ENCODE data around the gene ST3GAL4.
"Not testable (repeated sequence)": the region's sequence is repeated elsewhere in the genome, so short reads cannot be mapped to it uniquely, and the experiment has no call there.

The ST3GAL4 gene, protein sequence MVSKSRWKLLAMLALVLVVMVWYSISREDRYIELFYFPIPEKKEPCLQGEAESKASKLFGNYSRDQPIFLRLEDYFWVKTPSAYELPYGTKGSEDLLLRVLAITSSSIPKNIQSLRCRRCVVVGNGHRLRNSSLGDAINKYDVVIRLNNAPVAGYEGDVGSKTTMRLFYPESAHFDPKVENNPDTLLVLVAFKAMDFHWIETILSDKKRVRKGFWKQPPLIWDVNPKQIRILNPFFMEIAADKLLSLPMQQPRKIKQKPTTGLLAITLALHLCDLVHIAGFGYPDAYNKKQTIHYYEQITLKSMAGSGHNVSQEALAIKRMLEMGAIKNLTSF

DNA sequence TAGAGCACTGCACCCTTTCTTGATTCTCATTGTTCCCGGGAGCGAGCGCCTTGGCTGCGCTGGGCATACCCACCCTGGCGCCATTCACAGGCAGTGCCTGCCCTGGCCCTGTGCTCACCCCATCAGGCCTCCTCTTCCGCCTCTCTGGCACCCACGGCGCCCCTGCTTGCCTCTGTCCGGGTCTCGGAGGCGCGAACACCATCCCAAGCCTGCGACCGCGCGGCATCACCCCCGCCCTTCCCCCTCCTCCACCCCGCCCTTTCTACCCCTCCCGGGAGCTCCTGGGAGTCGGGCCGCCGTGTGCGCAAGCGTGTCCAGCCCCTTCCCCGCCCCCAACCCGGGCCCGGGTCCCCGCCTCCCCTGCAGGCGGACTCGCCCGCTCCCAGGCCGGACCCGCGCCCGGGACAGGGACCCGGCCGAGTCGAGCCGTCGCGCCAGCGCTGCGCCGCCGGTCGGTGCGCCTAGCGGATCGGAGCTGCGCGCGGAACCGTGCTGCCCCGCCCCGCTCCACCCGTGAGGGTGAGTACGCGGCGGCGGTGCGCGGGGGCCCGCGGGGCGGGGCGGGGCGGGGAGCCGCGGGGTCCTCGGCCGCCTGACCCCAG, at the start of gene ST3GAL4:
TSS of gene ST3GAL4 (plus strand) at position 363 of the 602 bp plus-strand sequence. CDS start 50,470 bp downstream, outside the sequence.
- DNase-seq = peak; percentile 77

DNA sequence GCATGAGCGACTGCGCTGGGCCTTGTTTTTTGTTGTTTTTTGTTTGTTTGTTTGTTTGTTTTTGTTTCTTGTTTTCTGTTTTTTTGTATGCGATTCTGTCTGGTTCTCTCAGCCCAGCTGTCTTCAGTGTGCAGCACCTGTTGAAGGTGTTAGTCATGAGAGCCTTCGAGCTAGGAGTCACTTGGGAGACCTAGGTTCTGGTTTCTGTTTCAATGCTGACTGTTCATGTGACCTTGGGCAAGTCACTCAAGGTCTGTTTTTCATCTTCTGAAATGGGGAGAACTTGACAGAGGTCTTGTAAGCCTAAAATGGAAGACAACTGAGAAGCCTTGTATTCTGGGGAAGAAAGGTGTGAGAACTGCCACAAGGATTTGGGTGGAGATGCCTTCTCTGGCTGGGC, 49.8 kb upstream of the ST3GAL4 start:
- DNase-seq = no peak

DNA sequence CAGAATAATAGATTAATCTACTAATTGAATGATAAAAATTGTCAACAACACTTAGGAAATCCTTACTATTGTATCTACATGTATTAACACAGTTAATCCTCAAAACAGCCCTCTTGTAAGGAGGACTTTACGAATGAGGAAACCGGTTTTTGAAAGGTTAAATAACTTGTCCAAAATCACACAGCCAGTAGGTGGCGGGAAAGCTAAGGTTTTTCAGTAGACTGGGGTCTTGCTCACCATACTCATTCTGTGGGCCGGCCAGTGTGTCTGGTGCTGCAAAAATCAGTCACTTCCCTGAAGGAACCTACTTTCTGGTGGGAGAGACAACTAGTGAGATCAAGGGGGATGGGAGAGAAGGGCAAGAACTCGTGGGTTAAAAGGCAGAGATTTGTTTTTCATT, 47.8 kb upstream of the ST3GAL4 start:
- DNase-seq = no peak

DNA sequence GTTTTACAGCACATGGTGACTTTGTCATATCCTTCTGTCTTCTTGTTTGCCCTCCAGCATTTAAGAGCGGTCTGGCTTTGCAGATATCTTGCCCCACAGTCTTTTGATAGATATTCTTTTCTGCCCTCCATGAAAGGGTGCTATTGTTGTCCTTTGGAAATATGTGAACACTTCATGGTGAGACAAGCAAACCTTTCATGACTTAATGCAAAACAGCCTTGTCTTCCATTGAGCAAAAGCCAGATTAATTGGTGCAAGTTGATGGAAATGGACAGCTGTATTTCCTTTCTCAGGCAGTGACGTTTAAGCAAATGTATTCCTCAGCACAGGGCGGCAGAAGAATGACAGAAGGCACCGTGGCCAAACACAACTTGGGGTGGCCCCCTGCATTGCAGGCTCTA, 47.2 kb upstream of the ST3GAL4 start:
- DNase-seq = no peak

DNA sequence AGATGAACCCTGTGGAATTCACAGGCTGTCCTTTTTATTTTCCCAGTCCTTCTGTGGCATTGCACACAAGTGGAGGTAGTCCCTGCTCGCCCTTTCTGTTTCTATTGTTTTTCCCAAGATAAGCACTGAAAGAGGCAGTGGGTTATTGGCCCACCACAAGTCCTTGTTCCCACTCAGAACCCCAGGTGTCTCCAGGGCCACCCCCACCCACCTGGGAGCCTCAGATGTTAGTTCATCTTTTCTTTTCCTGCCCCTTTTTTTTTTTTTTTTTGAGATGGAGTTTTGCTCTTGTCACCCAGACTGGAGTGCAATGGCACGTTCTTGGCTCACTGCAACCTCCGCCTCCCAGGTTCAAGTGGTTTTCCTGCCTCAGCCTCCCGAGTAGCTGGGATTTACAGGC, 46.7 kb upstream of the ST3GAL4 start:
- DNase-seq = not testable (repeated sequence)

DNA sequence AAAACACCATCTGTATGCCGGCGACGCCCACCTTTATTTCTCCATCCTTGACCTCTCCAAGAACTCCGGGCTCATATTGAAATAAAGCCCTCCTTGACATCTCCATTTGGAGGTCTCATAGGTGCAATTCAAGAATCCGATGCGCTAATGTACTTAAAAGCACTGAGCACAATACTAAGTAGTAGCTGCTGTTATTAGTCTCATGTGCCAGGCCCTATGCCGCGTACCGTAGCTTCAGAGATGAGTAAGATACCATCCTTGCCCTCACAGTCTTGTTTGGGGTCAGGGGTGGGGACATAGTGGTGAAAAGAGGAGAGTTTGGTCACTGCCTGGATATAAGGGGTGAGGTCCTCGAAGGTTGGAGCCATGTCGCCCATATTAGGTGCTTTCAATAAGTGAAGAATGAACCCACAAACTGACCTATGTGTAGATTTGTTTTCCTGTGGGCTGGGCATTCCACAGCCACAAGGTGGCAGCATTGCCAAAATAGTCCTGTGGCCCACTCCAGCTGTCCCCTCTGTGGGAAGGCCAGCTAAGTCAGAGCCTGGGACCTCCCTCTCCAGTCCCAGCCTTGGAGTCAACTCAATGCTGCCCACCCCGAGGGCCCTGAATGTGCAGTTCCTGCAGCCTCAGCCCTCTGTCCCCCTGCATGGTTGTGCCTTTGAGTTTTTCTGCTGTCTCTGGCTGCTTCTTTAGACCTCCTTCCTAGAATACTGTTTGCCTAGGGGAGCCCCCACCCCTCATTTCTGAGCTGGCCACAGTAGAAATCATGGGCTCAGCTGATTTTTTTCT, 45.1 kb upstream of the ST3GAL4 start:
- peak; percentile 48 for DNase-seq

DNA sequence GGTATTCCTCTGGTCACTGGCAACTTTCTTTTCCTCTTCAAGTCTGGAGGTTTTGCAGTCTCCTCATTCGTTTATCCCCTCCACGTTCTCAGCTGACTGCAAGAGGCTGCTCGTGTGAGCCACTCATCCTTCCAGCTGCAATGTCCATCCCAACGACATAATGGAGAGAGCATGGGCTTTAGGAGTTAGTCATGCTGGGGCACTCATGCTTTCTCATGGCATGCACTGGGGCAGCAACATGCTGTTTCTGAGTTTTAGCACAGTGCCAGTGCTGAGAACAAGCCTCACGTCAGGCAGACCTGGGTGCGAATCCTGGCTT, 44.5 kb upstream of the ST3GAL4 start:
- DNase-seq = no peak

DNA sequence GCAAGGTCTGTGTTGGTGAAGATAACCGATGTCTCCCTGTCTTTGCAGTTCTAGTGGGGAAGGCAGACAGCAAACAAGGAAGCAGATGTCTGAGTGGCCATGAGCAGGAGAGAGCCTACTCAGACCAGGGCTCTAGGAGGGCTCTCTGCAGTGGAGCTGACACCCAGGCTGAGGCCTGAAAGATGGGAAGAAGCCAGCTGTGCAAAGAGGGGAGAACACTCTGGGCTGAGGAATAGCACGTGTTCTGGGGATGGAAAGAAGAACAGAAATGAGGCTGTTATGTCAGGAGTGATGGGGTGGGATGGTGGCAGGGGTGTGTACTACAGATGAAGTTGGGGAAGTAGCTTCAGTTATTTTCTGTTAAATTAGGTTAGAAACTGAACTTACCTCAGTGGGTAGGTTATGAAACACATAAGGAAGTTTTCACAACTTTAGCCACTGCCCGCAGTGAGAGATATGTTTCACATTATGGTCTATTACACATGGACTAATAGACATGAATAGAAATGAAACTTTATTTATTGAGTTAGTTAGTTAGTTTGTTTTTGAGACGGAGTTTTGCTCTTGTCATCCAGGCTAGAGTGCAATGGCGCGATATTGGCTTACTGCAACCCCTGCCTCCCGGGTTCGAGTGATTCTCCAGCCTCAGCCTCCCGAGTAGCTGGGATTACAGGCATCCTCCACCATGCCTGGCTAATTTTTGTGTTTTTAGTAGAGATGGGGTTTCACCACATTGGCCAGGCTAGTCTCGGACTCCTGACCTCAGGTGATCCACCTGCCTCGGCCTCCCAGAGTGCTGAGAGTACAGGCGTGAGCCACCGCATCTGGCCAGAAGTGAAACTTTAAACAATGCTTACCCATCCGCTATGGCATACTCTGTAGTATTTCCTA, 43.8 kb upstream of the ST3GAL4 start:
- no peak for DNase-seq

DNA sequence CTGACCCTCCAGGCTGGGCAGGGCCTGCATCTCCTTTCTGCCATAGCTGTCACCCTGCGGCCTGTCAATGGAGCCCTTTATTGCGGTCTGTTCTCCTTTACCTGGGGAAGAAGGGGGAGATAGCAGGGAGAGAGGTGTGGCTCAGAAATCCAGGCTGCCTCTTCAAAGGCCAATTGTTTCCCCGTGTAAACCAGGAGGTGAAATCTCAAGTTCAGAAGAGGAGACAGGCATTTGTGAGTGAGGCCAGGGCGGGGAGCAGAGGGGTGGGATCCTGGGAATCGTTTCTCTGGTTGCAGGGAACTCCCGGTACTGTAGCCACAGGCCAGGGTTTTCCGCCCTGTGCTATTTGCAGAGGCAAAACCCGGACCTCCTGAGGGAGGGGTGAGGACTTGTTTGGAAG, 42.5 kb upstream of the ST3GAL4 start:
- DNase-seq = no peak

DNA sequence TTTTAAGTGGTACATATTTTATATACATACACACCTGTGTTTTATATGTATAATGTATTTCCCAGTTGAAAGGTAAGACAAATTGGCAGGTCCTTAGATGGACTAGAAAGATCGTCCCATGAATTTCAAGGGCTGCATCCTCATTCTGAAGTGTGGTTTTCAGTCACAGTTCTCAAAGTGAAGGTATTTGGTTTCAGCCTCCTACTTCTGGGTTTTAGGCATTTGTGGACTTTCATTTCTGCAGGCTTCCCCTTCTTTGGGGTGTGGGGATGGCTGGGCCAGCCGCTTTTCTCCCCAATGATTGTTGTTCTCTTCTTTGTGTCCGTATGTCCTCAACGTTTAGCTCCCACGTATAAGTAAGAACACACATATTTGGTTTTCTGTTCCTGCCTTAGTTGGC, 41.7 kb upstream of the ST3GAL4 start:
- no peak for DNase-seq

DNA sequence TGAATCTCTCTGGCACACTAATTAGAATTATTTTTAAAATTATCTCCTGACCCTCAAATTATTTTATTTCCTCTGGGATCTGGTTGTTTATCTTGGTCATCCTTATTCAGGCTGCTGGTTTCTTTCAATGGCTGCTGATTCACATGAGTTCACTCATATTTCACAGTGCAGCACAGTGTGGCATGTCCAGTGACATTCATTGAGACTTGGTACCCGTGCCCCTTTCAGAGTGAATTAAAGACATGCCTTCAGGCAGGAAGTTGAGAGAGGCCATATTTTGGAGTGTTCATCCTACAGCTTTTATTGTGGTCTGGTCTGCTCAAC, 38.1 kb upstream of the ST3GAL4 start:
- DNase-seq = no peak

DNA sequence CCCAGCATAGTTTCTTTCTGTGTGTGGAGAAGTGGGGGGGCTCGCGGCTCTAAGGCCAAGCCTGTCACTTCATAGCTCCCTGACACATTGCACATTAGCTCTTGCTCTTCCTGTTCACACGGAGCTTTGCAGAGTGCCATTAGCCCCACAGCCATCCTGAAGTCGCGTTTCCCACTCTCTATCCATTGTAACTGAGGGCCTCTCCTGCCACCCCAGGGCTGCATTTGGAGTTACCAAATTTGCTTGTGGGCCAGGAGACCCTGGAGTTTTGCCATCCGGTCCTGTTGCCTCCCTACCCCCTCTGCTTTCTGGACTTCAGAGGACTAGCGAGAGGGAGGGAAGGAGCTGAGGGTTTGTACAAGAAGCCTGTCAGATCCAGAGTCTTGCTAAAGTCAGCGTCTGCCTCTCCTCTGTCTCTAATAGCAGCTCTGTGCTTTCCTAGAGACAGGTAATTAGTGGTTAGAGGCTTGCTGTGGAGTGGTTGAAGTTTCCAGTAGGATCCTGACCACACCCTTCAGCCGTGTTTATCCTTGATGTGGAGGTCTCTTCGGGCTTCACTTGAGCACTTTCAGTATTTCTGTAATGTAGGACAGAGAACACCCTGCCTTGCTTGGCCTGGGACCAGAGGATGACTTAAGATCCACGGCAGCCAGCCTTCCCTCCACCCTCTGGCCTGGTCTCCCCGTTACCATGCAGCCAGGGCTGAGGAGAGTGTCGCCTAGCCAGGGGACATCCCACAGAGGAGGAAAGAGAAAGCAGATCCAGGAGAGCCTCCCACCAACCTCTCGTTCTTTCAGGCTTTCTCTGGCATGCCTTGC, 37.5 kb upstream of the ST3GAL4 start:
- DNase-seq = no peak

DNA sequence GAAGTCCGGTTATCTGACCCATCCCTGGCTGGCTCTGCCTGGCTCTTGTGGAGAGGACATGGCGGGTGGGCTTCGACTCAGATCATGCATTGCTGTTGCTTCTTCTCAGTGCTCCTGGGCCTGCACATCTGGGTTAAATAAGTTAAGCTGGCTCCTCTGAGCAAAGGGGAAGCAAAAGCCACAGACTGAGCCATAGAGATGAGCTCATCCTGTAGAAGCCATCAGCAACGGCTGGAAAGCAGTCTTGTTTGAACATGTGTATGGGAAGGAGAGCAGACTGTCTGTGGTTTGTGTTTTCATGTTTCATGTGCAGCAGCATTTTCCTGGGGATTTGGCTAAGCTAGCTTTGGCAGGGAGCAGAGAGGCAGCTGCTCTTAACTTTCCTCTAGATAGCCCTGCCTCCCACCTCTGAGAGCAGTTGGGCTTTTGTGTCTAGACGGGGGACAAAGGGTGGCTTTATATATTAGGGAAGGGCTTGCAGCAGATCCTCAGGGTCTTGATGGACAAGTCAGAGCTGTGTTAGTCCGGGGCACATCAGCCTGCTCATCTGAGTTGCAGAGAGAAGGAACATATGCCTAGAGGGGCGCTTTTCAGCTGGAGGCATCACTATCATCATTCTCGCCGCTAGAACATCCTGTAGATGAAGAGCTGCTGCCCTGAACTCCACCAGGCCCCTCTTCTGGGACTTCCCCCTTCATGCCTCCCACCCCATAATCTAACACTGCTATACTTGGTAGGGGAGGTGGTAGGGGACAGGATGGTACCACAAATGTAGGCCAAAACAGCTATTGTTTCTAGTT, 36.7 kb upstream of the ST3GAL4 start:
- DNase-seq = no peak

DNA sequence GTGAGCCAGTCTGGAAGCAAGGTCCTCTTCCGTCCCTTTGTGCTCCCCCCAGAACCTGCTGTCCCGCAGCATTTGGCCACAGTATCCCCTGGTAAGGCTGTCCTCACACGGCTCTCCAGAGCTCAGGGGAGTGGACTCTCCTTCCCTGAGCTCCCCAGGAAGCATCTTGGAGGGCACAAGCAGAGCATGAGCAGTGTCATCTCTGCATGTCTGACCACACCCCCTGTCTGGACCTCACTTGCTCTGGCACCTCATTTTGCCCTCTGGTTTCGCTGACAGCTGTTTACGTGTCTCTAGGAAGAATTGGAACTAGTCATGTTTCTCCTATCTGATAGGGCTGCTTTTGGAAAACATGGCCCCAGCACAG, 36.1 kb upstream of the ST3GAL4 start:
- DNase-seq = no peak

DNA sequence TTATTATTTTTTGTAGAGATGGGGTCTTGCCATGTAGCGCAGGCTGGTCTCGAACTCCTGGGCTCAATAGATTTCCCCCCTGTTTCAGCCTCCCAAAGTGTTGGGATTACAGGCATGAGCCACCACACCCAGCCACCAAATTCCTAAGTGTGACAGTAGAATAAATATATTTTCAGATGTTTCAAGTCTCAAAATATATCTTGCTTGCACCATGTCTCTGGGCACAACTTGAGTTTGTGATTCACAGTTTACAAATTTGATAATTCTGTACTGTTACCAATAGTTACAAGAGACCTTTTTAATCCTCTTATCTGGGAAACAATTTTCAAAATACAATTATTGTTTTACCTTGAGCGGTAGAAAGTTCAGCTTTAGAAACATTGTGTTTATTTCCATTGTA, 32.5 kb upstream of the ST3GAL4 start:
- no peak for DNase-seq

DNA sequence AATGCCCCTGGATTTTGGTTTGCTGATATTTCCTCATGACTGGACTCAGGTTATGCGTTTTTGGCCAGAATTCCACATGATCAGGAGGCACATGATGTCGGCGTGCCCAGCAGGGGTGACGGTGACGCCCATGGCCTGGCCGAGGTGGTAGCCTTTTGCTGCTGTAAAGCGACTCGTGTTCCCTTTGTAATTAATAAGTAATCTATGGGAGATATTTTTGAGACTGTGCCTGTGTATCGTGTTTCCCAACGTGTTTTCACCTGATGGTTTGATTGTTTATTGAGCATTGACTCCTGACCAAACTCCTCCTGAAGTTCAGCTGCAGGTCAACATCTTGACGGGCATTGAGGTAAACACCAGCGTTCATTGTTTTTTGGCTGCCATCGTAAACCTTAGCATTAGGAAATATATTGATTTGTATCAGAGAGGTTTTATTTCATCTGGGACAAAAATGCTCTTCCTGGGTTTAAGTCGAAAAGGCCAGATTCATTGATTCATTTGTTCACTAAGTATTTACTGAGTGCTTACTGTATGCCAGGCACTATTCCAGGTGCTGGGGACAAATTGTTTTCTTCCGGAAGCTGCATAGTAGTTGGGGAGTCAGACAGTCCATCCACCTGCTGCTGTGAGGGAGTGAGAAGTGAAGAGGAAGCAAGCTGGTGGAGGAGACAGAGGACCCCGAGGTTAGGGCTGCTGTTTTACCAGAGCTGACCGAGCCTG, 28.0 kb upstream of the ST3GAL4 start:
- DNase-seq = no peak

DNA sequence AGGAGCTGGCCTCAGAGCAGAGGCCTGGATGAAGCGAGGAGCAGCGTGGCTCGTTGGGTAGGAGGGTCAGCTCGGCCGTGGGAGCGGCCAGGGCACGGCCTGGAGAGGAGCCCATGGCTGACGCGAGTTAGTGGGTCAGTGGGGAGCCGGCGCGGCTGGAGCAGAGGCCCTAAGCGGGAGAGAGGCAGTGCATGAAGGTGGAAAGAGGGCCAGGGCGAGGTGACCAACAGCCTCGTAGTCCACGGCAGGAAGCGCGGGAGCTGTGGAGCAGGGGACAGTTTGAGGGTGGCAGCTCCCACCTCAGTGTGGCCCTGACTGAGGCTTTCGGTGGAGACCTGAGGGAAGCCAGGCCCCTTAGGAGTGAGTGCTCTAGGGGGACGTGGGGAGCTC, 27.5 kb upstream of the ST3GAL4 start:
- DNase-seq = no peak

DNA sequence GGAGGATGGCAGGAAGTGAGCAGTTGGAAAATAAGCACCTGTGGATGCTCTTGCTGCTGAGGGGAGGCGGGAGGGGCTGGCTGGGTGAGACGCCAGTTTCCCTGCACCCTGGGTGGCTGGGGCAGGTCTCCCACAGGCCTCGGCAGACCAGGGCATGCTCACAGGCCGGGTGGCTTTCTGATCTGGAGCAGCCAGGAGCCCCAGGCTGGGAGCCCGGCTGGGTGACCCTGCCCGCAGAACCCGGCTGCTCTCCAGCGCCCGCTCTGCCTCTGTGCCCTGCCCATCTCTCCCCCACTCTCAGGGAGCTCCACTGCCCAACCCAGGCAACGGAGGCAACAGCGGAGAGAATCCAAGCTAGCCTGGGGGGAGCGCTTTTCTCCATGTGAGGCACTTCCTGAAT, 27.0 kb upstream of the ST3GAL4 start:
- DNase-seq = no peak

DNA sequence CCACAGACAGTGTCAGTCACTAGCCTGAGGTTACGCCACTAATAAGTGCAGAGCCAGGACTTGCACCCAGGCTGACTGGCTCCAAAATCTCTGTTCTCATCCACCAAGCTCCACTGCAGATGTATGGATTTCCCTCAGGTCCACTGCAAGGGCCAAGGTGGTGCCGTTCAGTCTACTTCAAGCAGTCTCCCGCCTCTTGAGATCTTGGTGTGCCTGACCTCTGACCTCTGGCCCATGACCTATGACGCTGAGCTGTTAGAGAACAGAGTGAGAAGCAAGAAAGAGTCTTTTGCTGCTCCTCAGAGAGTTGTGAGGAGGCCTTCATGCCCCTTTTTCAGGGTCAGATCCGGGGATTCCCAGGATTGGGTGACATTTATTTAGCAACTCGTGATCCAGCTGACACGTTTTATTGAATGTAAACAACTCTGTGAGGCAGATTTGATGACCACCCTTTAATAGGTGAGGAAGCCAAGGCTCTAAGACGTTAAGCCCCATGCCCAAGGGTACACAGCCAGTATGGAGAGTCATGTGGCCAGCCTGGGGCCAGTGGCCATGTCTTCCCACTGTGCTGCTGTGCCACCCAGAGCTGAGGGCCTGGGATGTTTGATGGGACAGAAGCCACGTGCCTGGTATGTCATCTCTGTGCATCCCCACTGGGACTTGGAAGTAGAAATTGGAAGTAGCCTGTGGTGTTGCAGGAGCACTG, 26.4 kb upstream of the ST3GAL4 start:
- no peak for DNase-seq

DNA sequence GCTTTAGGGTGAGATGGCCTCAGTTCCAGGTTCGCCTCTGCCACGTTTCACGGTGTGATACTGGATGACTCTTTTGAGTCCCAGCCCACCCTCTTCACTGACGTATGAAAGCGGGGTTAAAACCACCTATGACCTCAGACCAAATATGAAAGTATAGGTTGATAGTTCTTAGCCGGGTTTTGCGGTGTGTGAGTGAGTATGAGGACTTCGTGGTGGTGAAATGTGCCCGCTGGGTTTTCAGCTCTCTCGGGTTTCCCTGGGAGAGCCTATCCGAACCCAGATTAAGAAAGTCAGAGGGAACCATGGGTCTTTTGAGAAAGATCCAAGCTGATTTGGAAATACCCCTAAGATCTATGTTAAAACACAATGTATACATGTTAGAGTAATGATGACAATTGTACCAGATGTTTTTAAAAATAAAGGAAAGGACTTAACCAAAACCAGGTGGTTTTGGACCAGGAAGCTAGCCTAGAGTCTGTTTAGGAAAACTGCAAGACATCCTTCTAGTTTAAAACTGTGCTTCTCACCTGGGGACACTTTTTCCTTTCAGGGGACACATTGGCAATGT, 25.8 kb upstream of the ST3GAL4 start:
- DNase-seq = no peak

Data from stimulated activated CD4-positive, alpha-beta T cell treated with anti-CD3 and anti-CD28 coated beads, Interleukin-12 subunit alpha, Interleukin-12 subunit beta, amount 100 ng/mL, for 4 hours (primary cell).